ENCODE data around the gene SLC12A8.
A peak's percentile ranks its signal among the peaks of the same experiment; 100 is the strongest.

SLC12A8 gene

GRCh38 chr3:125073390-125073905 lies 139.1 kb downstream of the SLC12A8 start:
- DNase-seq (ENCODE audit: low read depth) = no peak

- DNase-seq (ENCODE audit: low read depth) = no peak
Measured at GRCh38 chr3:125072749-125073389, 139.7 kb downstream of the SLC12A8 start.

GRCh38 chr3:125072301-125072700 lies 140.2 kb downstream of the SLC12A8 start:
- DNase-seq (ENCODE audit: low read depth) = peak; percentile 61

- no peak for DNase-seq (ENCODE audit: low read depth)
Measured at GRCh38 chr3:125069968-125070745, 142.4 kb downstream of the SLC12A8 start.

GRCh38 chr3:125069452-125069851 lies 143.1 kb downstream of the SLC12A8 start:
- no peak for DNase-seq (ENCODE audit: low read depth)

GRCh38 chr3:125068265-125068664 lies 144.3 kb downstream of the SLC12A8 start:
- DNase-seq (ENCODE audit: low read depth) = no peak

- no peak for DNase-seq (ENCODE audit: low read depth)
Measured at GRCh38 chr3:125067225-125067624, 145.3 kb downstream of the SLC12A8 start.

- peak; percentile 99 for DNase-seq (ENCODE audit: low read depth)
Measured at GRCh38 chr3:125062904-125063618, 149.5 kb downstream of the SLC12A8 start.

- no peak for DNase-seq (ENCODE audit: low read depth)
Measured at GRCh38 chr3:125061646-125062045, 150.9 kb downstream of the SLC12A8 start.

GRCh38 chr3:125061170-125061569 lies 151.4 kb downstream of the SLC12A8 start:
- no peak for DNase-seq (ENCODE audit: low read depth)

- DNase-seq (ENCODE audit: low read depth) = no peak
Measured at GRCh38 chr3:125059488-125060245, 152.9 kb downstream of the SLC12A8 start.

- DNase-seq (ENCODE audit: low read depth) = no peak
Measured at GRCh38 chr3:125058959-125059358, 153.6 kb downstream of the SLC12A8 start.

GRCh38 chr3:125058529-125058928 lies 154.0 kb downstream of the SLC12A8 start:
- no peak for DNase-seq (ENCODE audit: low read depth)

GRCh38 chr3:125057186-125057850 lies 155.2 kb downstream of the SLC12A8 start:
- peak; percentile 66 for DNase-seq (ENCODE audit: low read depth)

GRCh38 chr3:125055913-125056745 lies 156.4 kb downstream of the SLC12A8 start, which contains the start of gene HEG1:
Gene HEG1, minus strand, starts transcription at chr3:125055997. Its CDS starts 107 bp downstream, at chr3:125055890.
- DNase-seq (ENCODE audit: low read depth) = no peak

GRCh38 chr3:125055331-125055912 lies 157.1 kb downstream of the SLC12A8 start:
- no peak for DNase-seq (ENCODE audit: low read depth)

GRCh38 chr3:125054449-125055329 lies 157.9 kb downstream of the SLC12A8 start:
- DNase-seq (ENCODE audit: low read depth) = no peak

- no peak for DNase-seq (ENCODE audit: low read depth)
Measured at GRCh38 chr3:125054062-125054448, 158.5 kb downstream of the SLC12A8 start.

GRCh38 chr3:125053304-125053699 lies 159.2 kb downstream of the SLC12A8 start:
- DNase-seq (ENCODE audit: low read depth) = no peak

All from HS-27A (cell line).